ENCODE results near the gene RIMBP2.

RIMBP2 gene

DNA sequence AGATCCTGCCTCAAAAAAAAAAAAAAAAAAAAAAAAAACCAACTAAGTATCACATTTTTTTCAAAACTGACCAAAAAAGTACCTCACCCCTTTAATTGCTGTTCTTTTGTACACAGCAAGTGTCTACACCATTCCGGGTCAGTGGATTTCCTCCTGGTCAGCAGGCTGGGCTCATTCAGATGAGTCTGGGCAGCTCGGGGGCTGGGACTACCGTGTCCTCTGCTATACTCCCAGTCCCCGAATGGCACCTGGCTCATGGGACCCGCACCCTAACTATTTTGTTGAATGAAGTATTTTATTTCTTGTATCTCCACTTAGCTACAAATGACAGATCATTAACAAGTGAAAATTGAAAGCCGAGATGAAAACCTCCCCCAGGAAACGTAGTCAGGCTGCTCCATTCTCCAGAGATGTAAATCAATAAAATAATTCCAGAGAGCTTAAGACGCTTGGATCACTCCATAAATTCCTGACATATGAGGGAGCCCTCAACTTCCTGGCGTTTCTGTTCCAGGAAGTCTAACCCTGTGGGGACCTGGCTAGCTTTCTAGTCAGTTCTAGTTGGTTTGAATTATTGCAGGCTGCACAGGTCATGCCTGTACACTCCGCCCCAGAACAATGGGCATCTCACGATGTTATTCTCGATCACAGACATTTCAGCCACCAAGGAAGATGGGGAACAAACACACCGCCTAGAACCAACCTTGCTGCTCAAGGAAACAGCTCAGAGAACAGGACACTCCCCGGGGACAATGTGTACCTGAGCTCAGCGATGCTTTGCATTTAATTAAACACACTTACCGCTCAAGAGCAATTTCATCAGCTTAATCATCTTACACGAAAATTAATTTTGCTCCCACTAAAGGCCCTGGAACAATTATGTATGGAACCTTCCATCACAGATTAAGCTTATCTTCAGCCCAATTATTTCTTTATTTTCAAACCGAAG lies 76.3 kb downstream of the RIMBP2 start:
- in situ Hi-C loops (cut with MboI; ENCODE audit: low sequenced_read_pairs): no loop called here

DNA sequence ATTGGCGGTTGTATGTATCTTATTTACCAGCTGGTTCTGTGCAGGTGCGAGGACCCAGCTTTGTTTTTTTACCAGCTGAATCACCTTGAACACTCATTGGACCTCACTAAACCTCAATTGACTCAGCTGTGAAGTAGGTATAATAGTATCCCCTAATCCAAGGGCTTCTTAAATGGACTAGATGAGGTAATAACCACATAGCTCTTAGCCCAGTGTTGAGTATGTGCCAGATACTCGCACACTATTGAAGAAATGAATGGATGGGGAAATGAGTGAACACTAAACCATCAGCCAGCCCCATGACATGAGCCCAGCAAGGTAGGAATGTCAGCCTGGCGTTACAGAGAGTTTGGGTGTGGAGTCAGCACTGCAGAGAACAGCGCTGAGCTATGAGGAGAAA lies 79.7 kb downstream of the RIMBP2 start:
- in situ Hi-C loops (cut with MboI; ENCODE audit: low sequenced_read_pairs): no loop called here

DNA sequence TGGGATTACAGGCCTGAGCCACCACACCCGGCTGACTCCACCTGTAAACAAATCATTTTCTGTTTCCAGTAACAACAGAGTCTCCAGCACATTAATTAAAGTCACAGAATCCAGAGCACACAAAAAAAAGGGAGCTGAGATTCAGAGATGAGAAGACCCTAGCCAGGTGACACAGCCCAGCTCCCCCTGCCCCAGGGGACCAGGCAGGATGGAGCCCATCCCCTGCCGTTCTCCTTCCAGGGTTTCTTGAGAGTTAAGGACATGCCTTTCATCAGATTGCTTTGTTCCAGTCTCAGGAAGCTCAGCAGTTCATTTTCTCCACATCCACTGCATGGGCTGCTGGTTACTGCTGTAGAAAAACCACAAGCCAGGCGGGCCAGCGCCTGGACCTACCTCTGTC lies 81.2 kb downstream of the RIMBP2 start:
- in situ Hi-C loops (cut with MboI; ENCODE audit: low sequenced_read_pairs): no loop called here

DNA sequence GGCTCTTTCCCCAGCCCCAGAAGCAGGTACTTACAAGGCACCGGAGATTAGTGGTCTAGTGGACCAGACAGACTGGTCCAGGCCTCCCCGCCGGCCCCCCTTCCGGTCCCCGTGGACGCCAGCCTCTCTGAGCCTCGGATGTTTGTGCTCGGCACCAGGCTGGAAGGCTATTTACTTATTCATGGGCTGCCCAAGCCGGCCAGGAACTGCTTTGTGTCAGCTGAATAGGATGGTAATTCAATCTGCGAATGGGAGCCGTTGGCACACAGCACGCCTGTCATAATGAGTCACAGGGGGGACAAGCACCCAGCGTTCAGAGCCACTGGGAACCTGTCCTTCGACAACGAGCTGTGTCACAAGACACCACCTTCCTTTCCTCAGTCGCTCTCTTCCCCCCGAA lies 82.3 kb downstream of the RIMBP2 start:
- in situ Hi-C loops (cut with MboI; ENCODE audit: low sequenced_read_pairs): no loop called here

DNA sequence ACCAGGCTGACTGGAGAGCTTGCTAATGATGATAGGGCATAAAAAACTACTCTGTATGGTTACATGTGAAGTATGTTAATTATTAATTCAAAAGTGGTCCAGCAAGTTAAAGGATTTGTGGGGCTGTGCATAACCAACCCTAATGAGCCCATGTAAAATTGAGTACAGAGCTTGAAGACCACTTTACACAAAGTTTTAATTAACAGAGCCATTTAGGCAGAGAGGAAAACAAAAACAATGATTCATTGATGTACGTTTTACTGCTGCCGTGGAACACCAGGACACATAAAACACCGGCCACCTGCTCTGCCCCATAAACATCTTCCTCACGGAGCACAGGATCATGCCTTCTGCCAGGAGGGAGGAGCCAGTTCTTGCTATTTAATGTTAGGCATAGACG lies 83.5 kb downstream of the RIMBP2 start:
- in situ Hi-C loops (cut with MboI; ENCODE audit: low sequenced_read_pairs): no loop called here

DNA sequence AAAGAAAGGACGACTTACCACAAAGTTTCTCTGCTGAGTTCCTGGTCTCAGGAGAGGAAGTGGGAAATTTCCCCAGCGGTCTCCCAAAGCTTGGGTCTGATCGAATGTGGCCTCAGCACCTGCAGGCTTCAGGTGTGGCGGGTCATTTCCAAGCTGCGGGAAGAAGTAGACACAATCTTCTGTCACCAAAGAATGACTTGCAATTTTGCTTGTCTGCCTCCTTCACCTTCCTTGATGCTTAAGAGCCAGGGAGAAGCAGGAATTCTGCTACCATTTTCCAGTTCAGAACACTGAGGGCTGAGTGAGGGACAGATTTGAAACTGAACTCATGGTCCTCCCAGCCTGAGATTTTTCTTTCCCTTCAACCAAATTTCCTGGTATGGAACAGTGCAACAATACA lies 87.8 kb downstream of the RIMBP2 start:
- in situ Hi-C loops (cut with MboI; ENCODE audit: low sequenced_read_pairs): no loop called here

DNA sequence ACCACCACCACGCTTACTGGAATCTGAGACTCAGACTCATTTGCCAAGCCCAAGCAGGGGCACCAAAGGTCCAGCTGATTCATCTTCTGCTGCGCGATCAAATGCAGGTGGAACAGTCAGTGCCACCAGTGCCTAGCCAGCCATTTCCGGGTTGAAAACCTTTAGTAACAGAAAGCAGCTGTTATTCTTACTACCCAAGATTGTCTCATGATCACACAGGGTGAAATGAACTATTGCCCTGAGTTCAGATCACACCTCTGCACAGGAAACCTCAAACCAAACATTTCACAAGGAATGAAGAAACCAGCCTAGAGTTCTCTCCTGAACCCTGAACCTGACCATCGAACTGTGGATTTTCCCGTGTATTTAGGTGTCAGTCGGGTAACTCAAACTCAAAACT lies 88.9 kb downstream of the RIMBP2 start:
- in situ Hi-C loops (cut with MboI; ENCODE audit: low sequenced_read_pairs): no loop called here

DNA sequence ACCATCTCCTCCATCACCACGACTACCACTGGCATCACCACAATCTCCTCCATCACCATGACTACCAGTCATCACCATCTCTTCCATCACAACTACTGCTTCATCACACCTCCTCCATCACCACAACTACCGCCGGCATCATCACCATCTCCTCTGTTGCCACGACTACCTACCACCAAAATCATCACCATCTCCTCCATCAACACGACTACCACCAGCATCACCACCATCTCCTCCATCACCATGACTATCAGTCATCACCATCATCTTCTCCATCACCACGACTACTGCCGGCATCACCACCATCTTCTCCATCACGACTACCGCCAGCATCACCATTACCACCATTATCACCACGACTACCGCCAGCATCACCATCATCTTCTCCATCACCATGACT lies 89.5 kb downstream of the RIMBP2 start:
- in situ Hi-C loops (cut with MboI; ENCODE audit: low sequenced_read_pairs): no loop called here

DNA sequence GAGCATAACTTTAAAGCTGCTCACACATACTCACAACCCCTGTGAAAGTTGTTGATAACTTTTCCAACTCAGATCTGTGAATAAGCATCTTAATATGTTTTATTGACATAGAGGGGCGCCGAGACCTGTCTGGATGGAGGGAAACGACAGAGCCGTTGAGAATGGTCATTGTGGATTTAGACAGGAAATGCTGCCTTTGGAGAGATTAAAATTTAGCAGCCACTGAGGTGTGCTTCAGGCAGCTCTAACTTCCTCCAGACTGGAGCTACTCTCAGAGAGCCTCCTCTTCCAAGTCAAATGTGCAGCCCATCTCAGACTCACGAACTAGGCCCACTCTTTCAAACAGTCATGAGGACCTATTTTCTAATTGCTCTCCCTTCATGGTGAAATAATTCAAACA lies 90.9 kb downstream of the RIMBP2 start:
- in situ Hi-C loops (cut with MboI; ENCODE audit: low sequenced_read_pairs): no loop called here

DNA sequence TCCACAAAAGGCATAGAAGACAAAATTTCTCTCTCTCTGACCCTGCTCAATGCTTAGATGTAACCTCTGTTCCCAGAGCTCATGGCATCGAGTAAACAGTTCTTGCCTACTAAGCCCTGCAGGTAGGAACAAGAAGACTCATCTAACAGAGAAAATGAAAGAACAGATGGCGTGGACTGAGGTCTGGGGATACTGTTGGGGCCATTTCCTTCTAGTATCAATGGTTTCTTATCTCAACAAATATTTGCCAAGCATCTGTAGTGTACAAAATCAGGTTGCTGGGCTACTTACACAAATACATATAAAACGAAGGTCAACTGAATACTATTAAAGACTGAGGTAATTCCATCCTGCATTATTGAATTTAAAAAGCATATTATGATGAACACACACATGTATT lies 93.3 kb downstream of the RIMBP2 start:
- in situ Hi-C loops (cut with MboI; ENCODE audit: low sequenced_read_pairs): no loop called here

DNA sequence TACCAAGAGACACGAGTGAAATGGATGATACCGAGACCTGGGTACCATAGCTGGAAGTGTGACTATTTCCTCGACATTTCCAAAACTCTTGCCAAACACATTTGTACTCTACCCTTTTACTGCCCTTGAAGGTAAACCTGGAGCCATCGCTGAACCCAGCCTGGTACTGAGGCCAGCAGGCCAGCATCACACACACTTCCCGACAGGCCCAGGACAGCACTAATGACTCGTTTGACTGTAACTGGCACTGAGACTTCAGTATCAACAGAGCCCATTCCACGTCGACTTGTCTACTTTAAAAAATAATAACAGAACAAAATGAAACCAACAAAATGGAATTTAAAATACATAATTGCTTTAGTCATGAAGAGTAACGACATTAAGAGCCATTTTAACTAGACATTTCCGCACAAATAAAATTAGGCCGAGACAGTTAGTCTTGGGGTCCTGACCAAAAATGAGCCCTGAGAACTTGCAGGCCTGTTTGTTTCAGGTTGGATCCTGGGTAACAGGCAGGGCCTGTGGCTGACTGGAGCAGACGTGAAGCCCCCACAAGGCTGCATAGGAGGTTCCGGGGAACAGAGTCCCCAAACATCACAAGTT lies 94.3 kb downstream of the RIMBP2 start:
- in situ Hi-C loops (cut with MboI; ENCODE audit: low sequenced_read_pairs): no loop called here

DNA sequence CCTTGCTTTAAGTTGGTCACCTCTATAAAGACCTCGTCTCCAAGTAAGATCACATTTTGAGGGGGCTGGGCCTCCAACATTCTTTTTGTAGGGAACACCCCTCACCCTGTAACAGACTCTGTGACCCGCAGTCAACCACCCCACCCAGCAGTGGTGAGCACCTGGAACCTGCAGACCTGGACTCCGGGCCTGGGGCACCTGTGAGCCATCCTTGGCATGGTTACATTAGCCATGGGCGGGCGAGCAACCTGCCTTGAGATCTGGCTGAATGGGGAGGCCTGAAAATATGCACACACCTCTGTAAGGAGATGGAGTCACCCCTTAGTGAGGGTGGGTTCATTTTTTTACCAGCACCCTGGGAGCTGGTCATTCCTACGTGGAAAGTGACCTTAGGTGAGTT lies 95.3 kb downstream of the RIMBP2 start:
- in situ Hi-C loops (cut with MboI; ENCODE audit: low sequenced_read_pairs): no loop called here

DNA sequence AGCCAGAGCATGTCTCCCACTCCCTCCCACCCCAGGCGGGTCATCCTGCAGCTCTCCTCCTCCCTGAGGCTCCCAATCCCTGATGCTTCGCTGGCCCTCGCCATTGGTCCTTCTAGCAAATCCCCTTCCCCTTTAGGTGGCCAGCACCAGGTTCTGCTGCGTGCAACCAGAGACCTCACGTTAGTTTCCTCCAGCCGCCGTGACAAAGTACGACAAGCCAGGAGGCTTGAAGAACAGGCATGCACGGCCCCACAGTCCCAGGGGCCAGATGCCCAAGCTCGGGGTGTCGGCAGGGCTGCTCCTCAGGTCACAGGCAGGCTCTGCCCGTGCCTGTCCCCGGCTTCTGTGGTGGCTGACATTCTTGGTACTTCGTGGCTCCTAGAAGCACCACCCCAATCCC lies 95.8 kb downstream of the RIMBP2 start:
- in situ Hi-C loops (cut with MboI; ENCODE audit: low sequenced_read_pairs): no loop called here

DNA sequence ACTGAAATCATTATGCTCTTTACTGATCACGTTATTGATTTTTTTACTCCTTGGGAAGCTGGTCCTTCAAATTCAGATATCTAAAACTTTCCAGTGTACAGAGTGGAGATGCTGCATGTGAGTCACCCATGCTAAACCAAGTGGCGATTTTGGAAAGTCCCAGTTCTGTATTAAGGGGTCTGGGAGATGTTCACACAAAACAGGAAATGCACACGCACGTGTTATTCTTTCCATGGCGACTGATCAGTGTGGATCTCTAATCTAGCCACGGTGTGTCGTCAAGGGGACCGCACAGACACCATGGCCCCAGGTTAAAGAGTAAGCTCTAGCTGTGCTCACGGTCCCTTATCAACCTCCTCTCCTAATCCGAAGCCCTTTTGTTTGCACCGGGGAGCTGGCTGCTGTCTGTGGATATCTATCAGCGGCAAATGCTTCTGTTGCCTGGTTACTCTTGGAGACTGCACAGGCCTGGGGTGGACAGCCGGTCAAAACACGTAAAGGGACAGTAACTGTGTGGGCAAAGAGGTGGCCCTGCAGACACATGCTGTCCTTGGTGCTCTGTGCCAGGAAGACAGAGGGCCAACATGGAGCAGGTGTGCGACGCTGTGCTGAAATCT lies 96.6 kb downstream of the RIMBP2 start:
- in situ Hi-C loops (cut with MboI; ENCODE audit: low sequenced_read_pairs): no loop called here

DNA sequence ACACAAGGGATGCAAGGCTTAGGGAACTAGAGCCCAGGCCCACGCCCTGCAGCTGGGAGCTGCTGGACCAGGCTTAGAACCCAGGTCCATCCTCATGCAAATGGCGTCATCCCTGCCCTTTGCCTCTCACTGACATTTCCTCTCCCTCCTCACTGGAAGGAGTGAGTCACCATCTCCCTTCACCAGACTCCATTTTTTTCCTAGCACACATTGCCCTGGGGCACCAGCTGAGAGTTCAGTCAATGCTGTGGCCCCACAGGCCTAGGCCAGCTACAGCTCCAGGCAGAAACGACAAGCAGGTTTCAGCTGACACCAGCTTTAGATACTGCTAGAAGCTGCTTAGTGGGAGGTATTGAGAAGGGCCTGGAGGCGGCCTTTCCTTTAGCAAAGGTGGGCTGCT lies 98.9 kb downstream of the RIMBP2 start:
- in situ Hi-C loops (cut with MboI; ENCODE audit: low sequenced_read_pairs): no loop called here

DNA sequence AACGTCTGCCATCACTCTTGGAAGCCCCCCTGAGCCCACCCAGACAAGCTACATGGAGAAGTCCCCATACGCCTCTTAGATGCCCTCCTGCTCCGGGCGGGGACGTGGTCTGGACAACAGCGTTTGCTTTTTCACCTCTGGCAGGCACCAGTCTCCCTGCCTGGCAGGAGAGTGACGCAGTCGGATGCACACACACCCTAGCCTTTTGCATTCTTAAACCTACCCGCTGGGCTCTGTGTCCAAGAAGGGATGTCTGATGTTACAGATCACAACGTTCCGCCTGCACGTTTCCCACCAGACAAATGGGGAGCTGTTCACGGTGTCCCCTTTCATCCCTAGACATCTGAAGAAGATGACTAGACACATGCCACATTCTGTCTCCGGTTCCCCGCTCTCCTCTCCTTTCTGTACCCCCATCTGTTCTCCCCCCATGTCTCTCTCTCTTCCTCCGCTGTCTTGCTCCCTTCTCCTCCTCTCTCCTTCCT lies 100.2 kb downstream of the RIMBP2 start:
- in situ Hi-C loops (cut with MboI; ENCODE audit: low sequenced_read_pairs): no loop called here

DNA sequence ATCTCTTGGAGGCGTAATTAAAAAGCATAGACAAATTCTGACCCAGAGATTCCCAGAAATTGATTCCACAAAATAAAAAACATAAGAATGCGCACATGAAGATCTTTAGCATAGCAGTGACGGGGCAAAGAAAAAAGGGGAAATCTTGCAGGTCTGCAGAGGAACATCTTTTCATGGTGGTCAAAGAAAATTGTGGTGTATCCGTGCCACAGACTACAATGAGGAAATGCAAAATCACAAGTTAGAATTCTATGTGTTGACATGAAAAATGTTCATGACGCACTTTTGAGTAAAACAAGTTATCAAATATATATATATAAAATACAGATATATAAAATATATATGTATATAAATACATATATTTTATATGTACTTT lies 101.6 kb downstream of the RIMBP2 start:
- in situ Hi-C loops (cut with MboI; ENCODE audit: low sequenced_read_pairs): no loop called here

DNA sequence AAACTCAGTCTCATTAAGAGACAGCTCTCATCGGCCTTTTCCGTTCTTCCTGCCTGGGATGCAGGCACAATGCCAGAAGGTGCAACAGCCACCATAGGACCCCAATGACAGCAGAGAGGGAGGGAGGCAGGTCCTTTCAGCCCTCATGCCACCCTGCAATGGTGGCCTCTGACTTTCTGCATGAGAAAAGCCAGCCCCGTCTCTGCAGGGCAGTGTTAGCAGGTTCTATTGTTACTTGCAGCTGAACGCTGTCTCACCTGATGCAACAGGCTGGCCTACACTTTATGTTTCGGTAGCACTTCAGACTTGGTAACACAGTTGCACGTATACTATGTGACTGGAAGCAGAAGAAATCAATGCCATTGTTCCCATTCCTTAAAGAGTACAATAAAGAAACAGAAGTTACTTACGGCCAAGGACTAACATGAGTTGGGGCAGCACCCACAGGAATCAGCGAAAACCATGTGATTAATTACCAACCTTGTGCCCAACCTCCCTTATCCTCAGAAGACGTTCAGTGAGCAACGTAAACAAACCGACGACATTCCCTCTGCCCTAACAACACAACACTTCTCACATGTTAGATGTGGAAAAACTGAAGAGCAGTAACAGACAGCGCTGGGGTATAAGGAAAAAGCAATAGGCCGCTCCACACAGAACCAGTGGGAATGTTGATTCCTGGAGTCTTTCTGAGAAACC lies 102.1 kb downstream of the RIMBP2 start:
- in situ Hi-C loops (cut with MboI; ENCODE audit: low sequenced_read_pairs): no loop called here

DNA sequence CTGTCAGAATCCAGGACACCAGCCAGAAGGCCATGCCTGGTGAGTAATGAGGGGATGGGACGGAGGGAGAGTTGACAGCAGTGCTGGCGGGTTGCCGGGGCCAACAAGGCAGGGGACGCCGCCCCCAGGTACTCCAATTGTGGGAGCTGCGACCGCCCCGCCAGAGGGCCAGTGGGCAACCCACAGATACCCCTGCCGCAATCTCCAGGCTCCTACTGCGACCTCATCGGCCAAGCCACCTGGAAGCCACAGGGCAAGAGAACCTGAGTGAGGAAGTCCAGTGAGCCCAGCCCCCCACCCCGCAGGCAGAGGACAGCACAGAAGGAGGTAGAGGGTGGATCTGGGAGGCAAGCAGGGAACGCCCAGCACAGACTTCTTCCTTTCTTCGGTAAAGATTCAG lies 103.0 kb downstream of the RIMBP2 start:
- in situ Hi-C loops (cut with MboI; ENCODE audit: low sequenced_read_pairs): no loop called here

DNA sequence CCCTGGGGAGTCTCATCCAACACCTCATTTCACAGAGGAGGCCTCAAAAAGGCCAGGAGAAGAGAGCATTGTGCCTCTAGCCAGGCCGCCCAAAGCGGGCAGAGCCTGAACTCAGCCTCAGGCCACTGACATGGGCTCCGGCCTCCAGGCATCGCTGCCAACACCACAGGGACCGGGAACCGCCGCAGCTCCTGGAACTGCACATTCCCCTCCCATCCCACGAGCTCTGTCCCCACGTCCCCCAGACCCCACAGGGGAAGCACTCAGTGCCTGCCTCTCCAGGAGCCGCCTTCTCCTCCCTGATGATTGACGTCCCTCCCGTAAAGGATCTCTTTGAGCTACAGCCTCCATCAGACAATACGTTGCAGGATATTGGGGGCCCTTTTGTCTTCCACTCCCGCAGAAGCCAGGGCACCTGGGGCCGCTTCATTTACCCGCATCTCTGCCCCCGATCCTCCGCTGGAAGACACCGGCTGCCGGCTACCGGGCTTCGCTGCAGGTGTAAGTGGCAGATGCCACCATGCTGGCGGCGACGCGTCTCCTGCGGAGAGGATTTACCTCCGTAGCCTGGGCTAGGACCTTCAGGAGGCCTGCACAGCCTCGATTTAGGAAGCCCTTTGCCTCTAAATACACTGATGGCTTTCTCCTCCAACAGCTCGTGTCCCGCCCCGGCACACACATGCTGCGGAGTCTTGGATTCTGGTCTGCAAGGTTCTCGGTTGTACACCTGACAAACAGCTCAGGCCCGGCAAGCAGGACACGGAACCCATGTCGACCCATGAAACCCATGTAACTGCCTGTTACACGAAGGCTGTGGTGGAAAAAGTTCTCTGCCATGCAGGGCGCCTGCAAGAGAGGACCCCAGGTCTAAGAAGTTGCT lies 104.8 kb downstream of the RIMBP2 start:
- in situ Hi-C loops (cut with MboI; ENCODE audit: low sequenced_read_pairs): no loop called here
